WTC11 (cell line): Measurements from ENCODE around the gene CACNA1C. TPM values are rescaled to one million over a fixed set of nuclear protein-coding genes. Genes with fewer than 3 reads are reported as not detected.

Source experiments
- ATAC-seq: fragments of 200-7000 bp; cut with Tn5 transposase; 2 replicates; pipeline ENCODE4 v1.10.0; 2021; ENCODE audit warnings: mild to moderate bottlenecking, moderate library complexity
- CTCF ChIA-PET: fragments of 300-600 bp; sonication (Branson Sonifier 250); formaldehyde crosslinking; loops from one replicate; lab custom pipeline; 2021; ENCODE audit warnings: antibody characterized with exemption; lab: Charles Lee
- POLR2A ChIA-PET: fragments of 350-600 bp; sonication (Branson Sonifier 250); formaldehyde crosslinking; loops from one replicate; lab custom pipeline; 2021; ENCODE audit warnings: antibody characterized with exemption; lab: Charles Lee
- DNase-seq: peaks from one replicate; pipeline ENCODE4 v3.0.0; 2021; ENCODE audit warnings: low spot score
- H3K27ac Mint-ChIP-seq: 2 replicates; pipeline ENCODE4 v1.8.0; 2021; ENCODE audit warnings: mixed read lengths
- H3K27me3 Mint-ChIP-seq: 2 replicates; pipeline ENCODE4 v1.8.0; 2021; ENCODE audit warnings: low read depth, mild to moderate bottlenecking, moderate library complexity, mixed read lengths
- H3K36me3 Mint-ChIP-seq: 2 replicates; pipeline ENCODE4 v1.8.0; 2021; ENCODE audit warnings: mixed read lengths
- H3K4me1 Mint-ChIP-seq: 2 replicates; pipeline ENCODE4 v1.8.0; 2022; ENCODE audit warnings: mixed read lengths
- H3K4me3 Mint-ChIP-seq: 2 replicates; pipeline ENCODE4 v1.8.0; 2021; ENCODE audit warnings: mild to moderate bottlenecking, moderate library complexity, mixed read lengths
- H3K9me3 Mint-ChIP-seq: 2 replicates; pipeline ENCODE4 v1.8.0; 2021; ENCODE audit warnings: mixed read lengths
- AFF4 ChIP-seq: sonication (generic); formaldehyde crosslinking; IDR thresholded peaks from 2 replicates; pipeline ENCODE4 v1.8.1; 2023; ENCODE audit warnings: mild to moderate bottlenecking, missing genetic modification reagents, borderline replicate concordance
- ATF1 ChIP-seq: sonication (generic); formaldehyde crosslinking; IDR thresholded peaks from 2 replicates; pipeline ENCODE4 v1.8.1; 2023; ENCODE audit warnings: mild to moderate bottlenecking, moderate library complexity, missing genetic modification reagents
- ATF2 ChIP-seq: sonication (generic); formaldehyde crosslinking; IDR thresholded peaks from 2 replicates; pipeline ENCODE4 v1.8.1; 2022; ENCODE audit warnings: low read depth, missing genetic modification reagents, borderline replicate concordance
- CREB1 ChIP-seq: sonication (generic); formaldehyde crosslinking; IDR thresholded peaks from 2 replicates; pipeline ENCODE4 v1.8.0; 2023; ENCODE audit warnings: mild to moderate bottlenecking, missing genetic modification reagents
- EMX1 ChIP-seq: fragments of 250-450 bp; sonication (Bioruptor Pico); IDR thresholded peaks from 2 replicates; pipeline ENCODE4 v1.8.0; 2021; ENCODE audit warnings: mild to moderate bottlenecking
- ESRRA ChIP-seq: sonication (generic); formaldehyde crosslinking; IDR thresholded peaks from 2 replicates; pipeline ENCODE4 v1.8.1; 2022; ENCODE audit warnings: mild to moderate bottlenecking, missing genetic modification reagents, borderline replicate concordance
- FOXK1 ChIP-seq: sonication (generic); formaldehyde crosslinking; IDR thresholded peaks from 2 replicates; pipeline ENCODE4 v1.8.0; 2022; ENCODE audit warnings: mild to moderate bottlenecking, moderate library complexity, missing genetic modification reagents
- GRHL2 ChIP-seq: fragments of 250-450 bp; sonication (Bioruptor Pico); IDR thresholded peaks from 2 replicates; pipeline ENCODE4 v1.8.0; 2022; ENCODE audit warnings: mild to moderate bottlenecking, moderate library complexity; ENCODE audit not compliant: insufficient replicate concordance, severe bottlenecking
- GTF2I ChIP-seq: fragments of 250-450 bp; sonication (Bioruptor Pico); conservative IDR thresholded peaks from 2 replicates; pipeline ENCODE4 v1.4.0; 2021; ENCODE audit warnings: mild to moderate bottlenecking
- MYBL2 ChIP-seq: sonication (generic); formaldehyde crosslinking; IDR thresholded peaks from 2 replicates; pipeline ENCODE4 v1.8.1; 2023; ENCODE audit warnings: mild to moderate bottlenecking, moderate library complexity, missing genetic modification reagents
- NFYB ChIP-seq: sonication (generic); formaldehyde crosslinking; conservative IDR thresholded peaks from 2 replicates; pipeline ENCODE4 v1.8.0; 2022; ENCODE audit warnings: low read depth, missing genetic modification reagents
- SMAD4 ChIP-seq: sonication (generic); formaldehyde crosslinking; IDR thresholded peaks from 2 replicates; pipeline ENCODE4 v1.8.0; 2022; ENCODE audit warnings: mild to moderate bottlenecking, missing genetic modification reagents
- TP53 ChIP-seq: sonication (generic); formaldehyde crosslinking; IDR thresholded peaks from 2 replicates; pipeline ENCODE4 v1.8.1; 2023; ENCODE audit warnings: mild to moderate bottlenecking, missing genetic modification reagents
- ZBTB43 ChIP-seq: sonication (generic); formaldehyde crosslinking; IDR thresholded peaks from 2 replicates; pipeline ENCODE4 v1.8.1; 2023; ENCODE audit warnings: mild to moderate bottlenecking, missing genetic modification reagents
- ZNF138 ChIP-seq: sonication (generic); formaldehyde crosslinking; conservative IDR thresholded peaks from 2 replicates; pipeline ENCODE4 v1.8.1; 2022; ENCODE audit warnings: mild to moderate bottlenecking, moderate library complexity, missing genetic modification reagents
- ZNF263 ChIP-seq: sonication (generic); formaldehyde crosslinking; IDR thresholded peaks from 2 replicates; pipeline ENCODE4 v1.8.1; 2022; ENCODE audit warnings: low read depth, mild to moderate bottlenecking, moderate library complexity, missing genetic modification reagents
- ZNF317 ChIP-seq: sonication (generic); formaldehyde crosslinking; IDR thresholded peaks from 2 replicates; pipeline ENCODE4 v1.8.1; 2023; ENCODE audit warnings: low read depth, mild to moderate bottlenecking, moderate library complexity, missing genetic modification reagents, borderline replicate concordance
- ZNF416 ChIP-seq: fragments of 250-450 bp; sonication (Bioruptor Pico); IDR thresholded peaks from 2 replicates; pipeline ENCODE4 v1.9.0; 2021; ENCODE audit warnings: mild to moderate bottlenecking, inconsistent platforms
- ZNF671 ChIP-seq: fragments of 250-450 bp; sonication (Bioruptor Pico); IDR thresholded peaks from 2 replicates; pipeline ENCODE4 v1.8.0; 2021; ENCODE audit warnings: mild to moderate bottlenecking
- total RNA-seq: library from RNA; stranded (reverse); gene quantifications from 3 replicates; pipeline ENCODE4 v1.2.3, GENCODE V29; 2021
- TF ChIP-seq, protein P1 (sequence below): fragments of 250-450 bp; sonication (Bioruptor Pico); IDR thresholded peaks from 2 replicates; pipeline ENCODE4 v2.1.2; 2022; ENCODE audit warnings: mild to moderate bottlenecking, moderate library complexity
- TF ChIP-seq, protein P2 (sequence below): sonication (generic); formaldehyde crosslinking; IDR thresholded peaks from 2 replicates; pipeline ENCODE4 v1.8.0; 2022; ENCODE audit warnings: missing genetic modification reagents
- TF ChIP-seq, protein P3 (sequence below): sonication (generic); formaldehyde crosslinking; IDR thresholded peaks from 2 replicates; pipeline ENCODE4 v1.8.0; 2022; ENCODE audit warnings: mild to moderate bottlenecking, missing genetic modification reagents
- TF ChIP-seq, protein P4 (sequence below): sonication (generic); formaldehyde crosslinking; conservative IDR thresholded peaks from 2 replicates; pipeline ENCODE4 v1.8.1; 2022; ENCODE audit warnings: mild to moderate bottlenecking, missing genetic modification reagents

CACNA1C gene
- total RNA-seq, 1 experiment from 2014 or later: 1.7 TPM

GRCh38 chr12:2636741-2637340 is 584.1 kb downstream of the CACNA1C start:
- Mint-ChIP-seq H3K27ac (no peak overlapping the region), H3K36me3 (no peaks in the 10 kb centered on the region), H3K4me3 (no peak overlapping the region), H3K9me3 (peaks cover 3% of the 10 kb centered on the region), H3K27me3 (no peaks in the 10 kb centered on the region), H3K4me1 (peaks cover 28% of the 10 kb centered on the region)
- ATAC-seq: no peak
- no peak for DNase-seq
- TF ChIP-seq ZNF416: no peak
- TF ChIP-seq ESRRA (CRISPR knock-in tag): no peak
- no peak for TF ChIP-seq SMAD4 (CRISPR knock-in tag)
- no peak for TF ChIP-seq CREB1 (CRISPR knock-in tag)
- TF ChIP-seq ZNF263: no peak
- TF ChIP-seq ZBTB43 (CRISPR knock-in tag): no peak
- no peak for TF ChIP-seq NFYB (CRISPR knock-in tag)
- TF ChIP-seq, protein P1, sequence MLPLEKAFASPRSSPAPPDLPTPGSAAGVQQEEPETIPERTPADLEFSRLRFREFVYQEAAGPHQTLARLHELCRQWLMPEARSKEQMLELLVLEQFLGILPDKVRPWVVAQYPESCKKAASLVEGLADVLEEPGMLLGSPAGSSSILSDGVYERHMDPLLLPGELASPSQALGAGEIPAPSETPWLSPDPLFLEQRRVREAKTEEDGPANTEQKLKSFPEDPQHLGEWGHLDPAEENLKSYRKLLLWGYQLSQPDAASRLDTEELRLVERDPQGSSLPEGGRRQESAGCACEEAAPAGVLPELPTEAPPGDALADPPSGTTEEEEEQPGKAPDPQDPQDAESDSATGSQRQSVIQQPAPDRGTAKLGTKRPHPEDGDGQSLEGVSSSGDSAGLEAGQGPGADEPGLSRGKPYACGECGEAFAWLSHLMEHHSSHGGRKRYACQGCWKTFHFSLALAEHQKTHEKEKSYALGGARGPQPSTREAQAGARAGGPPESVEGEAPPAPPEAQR (CRISPR knock-in tag): no peak
- no peak for TF ChIP-seq ATF2 (CRISPR knock-in tag)
- no peak for TF ChIP-seq GTF2I (CRISPR knock-in tag)
- TF ChIP-seq ATF1 (CRISPR knock-in tag): no peak
- TF ChIP-seq EMX1: no peak
- CTCF ChIA-PET: interaction anchor here (0.6 to 2.4 kb wide), 2 partner anchors 12 to 958 kb away, joined by 3 to 14 read pairs; no protein-coding TSS in a partner anchor
- POLR2A ChIA-PET: no interaction called here

- H3K9me3 Mint-ChIP-seq: peaks cover 3% of the 10 kb centered on the region
- H3K36me3 Mint-ChIP-seq: no peaks in the 10 kb centered on the region
- ChIA-PET CTCF (interaction anchor here (2.4 kb wide), 1 partner anchor 13 kb away, joined by 14 read pairs; no protein-coding TSS in a partner anchor), POLR2A (no interaction called here)
- peaks cover 30% of the 10 kb centered on the region for H3K4me1 Mint-ChIP-seq
- H3K4me3 Mint-ChIP-seq: no peak overlapping the region
- H3K27me3 Mint-ChIP-seq: no peaks in the 10 kb centered on the region
- peak; percentile 2 for DNase-seq
- no peak for ATAC-seq
- H3K27ac Mint-ChIP-seq: no peak overlapping the region
- TF ChIP-seq ZNF317 (CRISPR knock-in tag) (no peak), CREB1 (CRISPR knock-in tag) (no peak), AFF4 (CRISPR knock-in tag) (no peak), MYBL2 (CRISPR knock-in tag) (no peak), ZNF138 (CRISPR knock-in tag) (no peak), FOXK1 (CRISPR knock-in tag) (no peak), ZNF671 (CRISPR knock-in tag) (no peak), GRHL2 (CRISPR knock-in tag) (no peak), TP53 (CRISPR knock-in tag) (no peak), EMX1 (no peak)
- TF ChIP-seq, protein P2, sequence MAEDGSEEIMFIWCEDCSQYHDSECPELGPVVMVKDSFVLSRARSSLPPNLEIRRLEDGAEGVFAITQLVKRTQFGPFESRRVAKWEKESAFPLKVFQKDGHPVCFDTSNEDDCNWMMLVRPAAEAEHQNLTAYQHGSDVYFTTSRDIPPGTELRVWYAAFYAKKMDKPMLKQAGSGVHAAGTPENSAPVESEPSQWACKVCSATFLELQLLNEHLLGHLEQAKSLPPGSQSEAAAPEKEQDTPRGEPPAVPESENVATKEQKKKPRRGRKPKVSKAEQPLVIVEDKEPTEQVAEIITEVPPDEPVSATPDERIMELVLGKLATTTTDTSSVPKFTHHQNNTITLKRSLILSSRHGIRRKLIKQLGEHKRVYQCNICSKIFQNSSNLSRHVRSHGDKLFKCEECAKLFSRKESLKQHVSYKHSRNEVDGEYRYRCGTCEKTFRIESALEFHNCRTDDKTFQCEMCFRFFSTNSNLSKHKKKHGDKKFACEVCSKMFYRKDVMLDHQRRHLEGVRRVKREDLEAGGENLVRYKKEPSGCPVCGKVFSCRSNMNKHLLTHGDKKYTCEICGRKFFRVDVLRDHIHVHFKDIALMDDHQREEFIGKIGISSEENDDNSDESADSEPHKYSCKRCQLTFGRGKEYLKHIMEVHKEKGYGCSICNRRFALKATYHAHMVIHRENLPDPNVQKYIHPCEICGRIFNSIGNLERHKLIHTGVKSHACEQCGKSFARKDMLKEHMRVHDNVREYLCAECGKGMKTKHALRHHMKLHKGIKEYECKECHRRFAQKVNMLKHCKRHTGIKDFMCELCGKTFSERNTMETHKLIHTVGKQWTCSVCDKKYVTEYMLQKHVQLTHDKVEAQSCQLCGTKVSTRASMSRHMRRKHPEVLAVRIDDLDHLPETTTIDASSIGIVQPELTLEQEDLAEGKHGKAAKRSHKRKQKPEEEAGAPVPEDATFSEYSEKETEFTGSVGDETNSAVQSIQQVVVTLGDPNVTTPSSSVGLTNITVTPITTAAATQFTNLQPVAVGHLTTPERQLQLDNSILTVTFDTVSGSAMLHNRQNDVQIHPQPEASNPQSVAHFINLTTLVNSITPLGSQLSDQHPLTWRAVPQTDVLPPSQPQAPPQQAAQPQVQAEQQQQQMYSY (CRISPR knock-in tag): no peak
- TF ChIP-seq, protein P3, sequence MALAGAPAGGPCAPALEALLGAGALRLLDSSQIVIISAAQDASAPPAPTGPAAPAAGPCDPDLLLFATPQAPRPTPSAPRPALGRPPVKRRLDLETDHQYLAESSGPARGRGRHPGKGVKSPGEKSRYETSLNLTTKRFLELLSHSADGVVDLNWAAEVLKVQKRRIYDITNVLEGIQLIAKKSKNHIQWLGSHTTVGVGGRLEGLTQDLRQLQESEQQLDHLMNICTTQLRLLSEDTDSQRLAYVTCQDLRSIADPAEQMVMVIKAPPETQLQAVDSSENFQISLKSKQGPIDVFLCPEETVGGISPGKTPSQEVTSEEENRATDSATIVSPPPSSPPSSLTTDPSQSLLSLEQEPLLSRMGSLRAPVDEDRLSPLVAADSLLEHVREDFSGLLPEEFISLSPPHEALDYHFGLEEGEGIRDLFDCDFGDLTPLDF (CRISPR knock-in tag): no peak
- TF ChIP-seq, protein P4, sequence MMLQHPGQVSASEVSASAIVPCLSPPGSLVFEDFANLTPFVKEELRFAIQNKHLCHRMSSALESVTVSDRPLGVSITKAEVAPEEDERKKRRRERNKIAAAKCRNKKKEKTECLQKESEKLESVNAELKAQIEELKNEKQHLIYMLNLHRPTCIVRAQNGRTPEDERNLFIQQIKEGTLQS: no peak
Measured at GRCh38 chr12:2637371-2637770, 584.6 kb downstream of the CACNA1C start.
